Activated naive CD8-positive, alpha-beta T cell treated with anti-CD3 and anti-CD28 coated beads, Interleukin-2, amount 50 U/mL, for 16 hours (primary cell): ENCODE results near the gene S100G.
"Not testable (repeated sequence)": the region's sequence is repeated elsewhere in the genome, so short reads cannot be mapped to it uniquely, and the experiment has no call there.

Experiments used
- DNase-seq: peaks from one replicate; pipeline ENCODE4 v3.0.0-alpha.2; 2020; ENCODE audit warnings: low read depth, low spot score

S100G gene

GRCh38 chrX:16649858-16650257 lies at the start of gene S100G:
Gene S100G (plus strand): TSS chrX:16650158. CDS start chrX:16651007, 849 bp downstream.
- no peak for DNase-seq

- DNase-seq: no peak
Measured at GRCh38 chrX:16601885-16602284, 48.1 kb upstream of the S100G start.

- DNase-seq: not testable (repeated sequence)
Measured at GRCh38 chrX:16603235-16603634, 46.7 kb upstream of the S100G start.

DNA sequence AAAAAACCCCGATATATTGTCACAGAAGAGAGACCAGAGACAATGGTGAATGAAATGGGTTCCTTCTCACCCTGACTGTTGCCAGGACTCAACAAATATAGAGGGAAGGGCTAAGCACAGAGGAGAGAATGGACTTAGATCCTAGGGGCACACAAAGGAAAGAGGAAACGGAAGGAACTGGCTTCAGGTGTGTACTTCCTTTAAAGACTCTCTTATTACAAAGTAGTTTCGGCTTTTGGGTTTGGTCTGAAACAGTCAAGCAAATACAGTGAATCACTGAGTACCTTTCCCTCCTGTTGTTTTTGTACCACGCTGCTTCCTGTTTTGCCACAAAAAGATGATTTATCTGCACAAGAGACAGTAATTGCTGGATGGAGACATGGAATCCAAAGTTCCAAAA lies 46.1 kb upstream of the S100G start:
- DNase-seq: no peak

DNA sequence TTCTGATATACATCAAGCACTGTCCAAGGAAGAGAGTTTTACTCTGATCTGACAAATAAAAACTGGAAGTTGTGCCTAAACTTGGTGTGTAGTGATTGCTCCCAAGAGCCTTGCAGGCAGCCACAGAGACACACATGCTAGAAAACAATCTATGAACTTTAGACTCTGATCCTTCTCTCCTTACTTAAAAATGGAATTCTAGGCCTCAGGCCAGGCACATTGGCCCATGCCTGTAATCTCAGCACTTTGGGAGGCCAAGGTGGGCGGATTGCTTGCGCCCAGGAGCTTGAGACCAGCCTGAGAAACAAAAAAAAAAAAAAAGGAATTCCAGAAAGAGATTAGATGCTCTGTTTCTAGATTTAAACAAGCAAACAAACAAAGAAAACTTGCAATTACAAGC lies 45.6 kb upstream of the S100G start:
- DNase-seq: no peak

DNA sequence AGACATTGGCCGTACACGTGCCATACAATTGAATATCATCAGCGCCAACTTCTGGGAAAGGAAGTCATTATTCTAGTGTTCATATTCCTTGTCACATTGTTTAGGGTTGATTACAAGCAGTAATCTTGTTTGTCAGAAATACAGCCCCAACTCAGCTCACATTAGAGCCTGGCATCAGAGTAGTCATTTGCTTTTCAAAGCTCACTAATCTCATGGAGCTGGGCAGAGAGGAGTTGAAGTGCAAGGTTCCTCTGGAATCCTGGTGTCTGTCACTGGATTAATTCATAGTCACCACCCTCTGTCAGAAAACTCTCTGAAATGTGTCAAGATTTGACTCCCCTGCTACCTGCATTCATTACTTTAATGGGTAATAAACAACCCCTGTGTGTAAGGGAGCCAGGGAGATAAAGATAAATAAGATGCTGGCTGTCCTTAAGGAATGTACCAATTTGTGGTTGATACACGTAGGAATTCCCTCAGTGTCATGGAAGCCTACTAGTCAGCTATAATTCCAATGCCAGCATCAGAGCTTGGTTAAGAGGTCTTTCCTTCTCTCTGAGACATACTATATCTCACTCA lies 43.7 kb upstream of the S100G start:
- no peak for DNase-seq

DNA sequence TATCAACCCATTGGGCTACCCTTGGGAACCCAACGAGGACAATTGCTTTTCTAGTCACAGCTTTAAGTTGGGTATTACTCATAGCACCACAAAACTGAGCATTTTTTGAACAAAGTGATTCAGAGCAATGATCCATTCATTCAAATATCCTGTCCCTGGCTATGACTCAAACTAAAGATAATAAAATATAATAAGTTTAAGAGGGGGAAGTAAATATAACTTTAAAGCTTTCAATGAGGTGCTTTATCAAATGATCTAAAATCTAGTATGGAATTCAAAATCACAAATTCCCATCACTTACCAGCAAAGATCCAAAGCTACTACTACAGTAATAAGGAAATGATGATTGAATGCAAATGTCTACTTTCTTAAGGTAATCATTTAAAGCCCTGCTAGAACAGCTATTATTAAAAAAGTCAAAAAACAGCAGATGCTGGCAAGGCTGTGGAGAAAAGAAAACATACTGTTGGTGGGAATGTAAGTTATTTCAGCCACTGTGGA lies 39.8 kb upstream of the S100G start:
- DNase-seq: no peak

GRCh38 chrX:16610654-16611053 lies 39.3 kb upstream of the S100G start:
- DNase-seq: not testable (repeated sequence)

DNA sequence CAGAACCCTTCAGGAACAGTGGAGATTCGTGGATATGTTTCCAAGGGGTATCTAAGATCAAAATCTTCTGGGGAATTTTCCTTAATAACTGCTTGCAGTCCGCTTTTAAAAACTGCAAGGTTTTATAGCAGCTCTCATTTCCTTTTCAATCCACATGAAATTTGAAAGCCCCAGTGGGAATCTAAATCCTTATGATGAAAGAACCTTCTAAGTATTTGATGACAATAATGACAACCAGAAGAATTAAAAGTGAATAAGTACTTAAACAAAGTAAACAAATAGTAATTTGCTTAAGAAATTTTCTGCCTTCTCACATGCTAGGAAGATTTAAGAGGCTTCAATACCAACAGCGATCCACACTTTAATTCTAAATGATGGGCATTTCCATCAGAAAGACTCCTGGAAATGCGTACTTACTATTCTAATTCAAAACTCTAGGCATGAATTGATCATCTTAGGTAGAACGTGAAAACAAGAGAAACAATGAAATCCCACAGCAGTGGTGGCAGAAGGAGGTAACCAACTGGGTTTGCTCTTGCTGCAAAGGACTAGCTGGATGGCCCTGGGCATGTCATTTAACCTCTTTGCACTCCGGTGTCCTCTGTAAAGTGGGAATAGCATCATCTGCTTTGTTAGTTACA lies 37.6 kb upstream of the S100G start:
- DNase-seq: no peak

GRCh38 chrX:16617382-16617781 lies 32.6 kb upstream of the S100G start:
- no peak for DNase-seq

DNA sequence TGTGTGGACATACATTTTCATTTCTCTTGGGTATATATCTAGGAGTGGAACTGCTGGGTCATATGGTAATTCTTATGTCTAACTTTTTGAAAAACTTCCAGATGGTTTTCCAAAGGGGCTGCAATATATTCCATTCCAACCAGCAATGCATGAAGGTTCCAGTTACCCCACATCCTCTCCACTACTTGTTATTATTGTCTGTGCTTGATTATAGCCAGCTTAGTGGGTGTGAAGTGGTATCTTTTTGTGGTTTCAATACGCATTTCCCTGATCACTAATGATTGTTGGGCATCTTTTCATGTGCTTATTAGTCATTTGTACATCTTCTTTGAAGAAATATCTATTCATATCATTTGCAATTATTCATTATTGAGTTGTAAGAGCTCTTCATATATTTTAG lies 31.5 kb upstream of the S100G start:
- no peak for DNase-seq

DNA sequence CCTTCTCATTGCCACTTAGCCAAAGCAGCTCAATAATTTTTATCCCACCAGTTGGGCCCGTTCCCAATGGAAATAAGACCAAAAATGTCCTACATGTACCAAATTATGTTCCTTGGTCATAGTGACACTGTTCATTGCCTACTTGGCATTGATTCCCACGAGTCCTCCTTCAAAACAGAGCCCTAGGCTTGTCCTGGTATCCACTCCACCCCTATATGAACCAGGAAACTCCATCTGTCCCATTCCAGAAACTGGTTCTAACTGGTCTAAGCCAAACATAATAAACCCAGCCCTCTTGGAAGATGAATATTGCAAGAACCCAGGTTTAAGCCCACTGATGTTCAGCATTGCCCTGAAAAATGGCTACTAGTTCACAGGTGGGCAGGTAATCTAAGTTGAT lies 30.9 kb upstream of the S100G start:
- DNase-seq: no peak

DNA sequence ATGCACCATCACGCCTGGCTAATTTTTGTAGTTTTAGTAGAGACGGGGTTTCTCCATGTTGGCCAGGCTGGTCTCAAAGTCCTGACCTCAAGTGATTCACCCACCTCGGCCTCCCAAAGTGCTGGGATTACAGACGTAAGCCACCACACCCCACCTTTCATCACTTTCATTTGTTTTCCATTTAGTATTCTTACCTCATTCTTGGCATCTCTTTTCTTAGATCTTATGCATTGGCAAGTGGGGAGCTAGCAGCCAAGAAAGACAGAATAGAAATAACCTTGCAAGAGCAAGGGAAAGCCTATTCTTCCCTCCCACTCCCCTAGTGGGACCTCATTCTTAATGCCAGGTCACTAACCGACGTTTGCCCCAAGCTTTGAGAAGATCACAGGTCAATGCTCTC lies 21.4 kb upstream of the S100G start:
- DNase-seq: not testable (repeated sequence)

GRCh38 chrX:16628946-16629595 lies 20.9 kb upstream of the S100G start:
- no peak for DNase-seq

GRCh38 chrX:16629909-16630308 lies 20.0 kb upstream of the S100G start:
- DNase-seq: no peak

GRCh38 chrX:16633754-16634153 lies 16.2 kb upstream of the S100G start:
- DNase-seq: no peak

- no peak for DNase-seq
Measured at GRCh38 chrX:16635040-16635439, 14.9 kb upstream of the S100G start.

GRCh38 chrX:16635596-16635995 lies 14.4 kb upstream of the S100G start:
- no peak for DNase-seq

DNA sequence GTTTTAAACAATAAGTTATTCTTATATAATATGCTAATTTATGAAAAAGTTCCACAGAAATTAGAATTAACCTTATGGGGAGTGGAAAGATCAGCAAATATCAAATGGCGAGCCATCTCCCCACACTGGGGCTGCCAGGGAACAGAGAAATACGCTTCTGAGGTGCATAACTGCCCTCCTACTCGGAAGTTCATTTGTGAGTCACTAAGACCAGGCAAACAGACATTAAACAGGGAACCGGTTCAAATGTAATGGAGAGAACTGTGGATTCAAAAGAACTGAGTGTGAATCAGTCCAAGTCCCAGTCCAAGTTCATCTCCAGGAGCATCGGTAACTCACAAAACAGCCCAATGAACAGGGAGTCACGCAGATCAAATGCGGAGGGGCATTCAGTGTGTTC lies 11.4 kb upstream of the S100G start:
- no peak for DNase-seq

GRCh38 chrX:16639966-16640365 lies 10.0 kb upstream of the S100G start:
- no peak for DNase-seq

- no peak for DNase-seq
Measured at GRCh38 chrX:16640823-16641222, 9.1 kb upstream of the S100G start.

DNA sequence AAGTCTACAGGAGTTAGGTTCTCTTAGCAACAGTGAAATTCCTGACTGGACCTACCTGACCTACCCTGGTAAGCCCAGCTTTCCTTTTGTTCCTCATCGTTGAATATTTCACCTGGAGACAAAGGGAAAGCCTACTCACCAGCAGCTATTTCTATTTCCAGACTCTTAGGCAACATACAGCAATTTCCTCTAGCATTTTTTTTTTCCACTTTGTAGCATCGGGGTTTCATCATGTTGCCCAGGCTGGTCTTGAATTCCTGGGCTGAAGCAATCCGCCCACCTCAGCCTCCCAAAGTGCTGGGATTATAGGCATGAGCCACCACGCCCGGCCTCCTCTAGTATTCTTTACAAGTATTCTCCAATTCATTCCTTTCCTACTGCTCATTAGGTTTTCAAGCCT lies 6.8 kb upstream of the S100G start:
- DNase-seq: no peak
